GM23338 (cell line): ENCODE measurements around the gene PFKFB2. TPM values are rescaled to one million over a fixed set of nuclear protein-coding genes. Genes with fewer than 3 reads are reported as not detected.

Experiments used
- ATAC-seq: fragments of 200-7000 bp; cut with Tn5 transposase; 3 replicates; pipeline ENCODE4 v1.9.1; 2020
- DNase-seq: peaks from one replicate; pipeline ENCODE4 v3.0.0-alpha.2; 2015; ENCODE audit warnings: low spot score
- H2AFZ ChIP-seq: fragments of 200-600 bp; sonication (generic); 2 replicates; pipeline ENCODE4 v1.8.0; 2016; ENCODE audit warnings: antibody characterized with exemption, mild to moderate bottlenecking, moderate library complexity
- H3F3A ChIP-seq: fragments of 200-600 bp; sonication (generic); replicated peaks from 2 replicates; pipeline ENCODE4 v1.8.0; 2017; ENCODE audit warnings: antibody characterized with exemption, mixed run types, low read depth
- H3K27ac ChIP-seq: fragments of 200-600 bp; sonication (generic); 2 replicates; pipeline ENCODE4 v1.6.1; 2016; ENCODE audit warnings: low read depth
- H3K27me3 ChIP-seq: fragments of 200-600 bp; sonication (generic); 2 replicates; pipeline ENCODE4 v1.8.0; 2016; ENCODE audit warnings: mild to moderate bottlenecking, mixed run types, moderate library complexity; ENCODE audit not compliant: insufficient read depth
- H3K36me3 ChIP-seq: fragments of 200-600 bp; sonication (generic); 2 replicates; pipeline ENCODE4 v1.8.0; 2016; ENCODE audit warnings: mild to moderate bottlenecking; ENCODE audit not compliant: insufficient read depth
- H3K4me1 ChIP-seq: fragments of 200-600 bp; sonication (generic); 2 replicates; pipeline ENCODE4 v1.8.0; 2016; ENCODE audit warnings: mild to moderate bottlenecking, moderate library complexity; ENCODE audit not compliant: insufficient read depth
- H3K4me2 ChIP-seq: fragments of 200-600 bp; sonication (generic); 2 replicates; pipeline ENCODE4 v1.7.1; 2017; ENCODE audit warnings: mixed run types
- H3K4me3 ChIP-seq: fragments of 200-600 bp; sonication (generic); 2 replicates; pipeline ENCODE4 v1.6.1; 2016; ENCODE audit warnings: mixed run types
- H3K79me2 ChIP-seq: fragments of 200-600 bp; sonication (generic); replicated peaks from 2 replicates; pipeline ENCODE4 v1.8.0; 2017; ENCODE audit warnings: mild to moderate bottlenecking; ENCODE audit not compliant: insufficient read depth
- H3K9me2 ChIP-seq: fragments of 200-600 bp; sonication (generic); 2 replicates; pipeline ENCODE4 v1.8.0; 2017; ENCODE audit not compliant: insufficient read depth
- H4K20me1 ChIP-seq: fragments of 200-600 bp; sonication (generic); replicated peaks from 2 replicates; pipeline ENCODE4 v1.8.0; 2017; ENCODE audit warnings: mild to moderate bottlenecking; ENCODE audit not compliant: insufficient read depth
- H3K27ac Mint-ChIP-seq: 2 replicates; pipeline ENCODE4 v1.8.0; 2020; ENCODE audit warnings: inconsistent platforms, mild to moderate bottlenecking, moderate library complexity, mixed read lengths
- H3K27me3 Mint-ChIP-seq: 3 replicates; pipeline ENCODE4 v1.8.0; 2022; ENCODE audit warnings: low read depth, mild to moderate bottlenecking, moderate library complexity, mixed read lengths, inconsistent platforms; ENCODE audit not compliant: insufficient read depth, poor library complexity
- H3K36me3 Mint-ChIP-seq: 3 replicates; pipeline ENCODE4 v1.8.0; 2021; ENCODE audit warnings: low read depth, mild to moderate bottlenecking, inconsistent platforms, moderate library complexity, mixed read lengths
- H3K4me1 Mint-ChIP-seq: 3 replicates; pipeline ENCODE4 v1.8.0; 2020; ENCODE audit warnings: mild to moderate bottlenecking, inconsistent platforms, mixed read lengths
- H3K4me3 Mint-ChIP-seq: 3 replicates; pipeline ENCODE4 v1.8.0; 2021; ENCODE audit warnings: moderate library complexity, mild to moderate bottlenecking, inconsistent platforms, mixed read lengths
- H3K9me3 Mint-ChIP-seq: 3 replicates; pipeline ENCODE4 v1.8.0; 2020; ENCODE audit warnings: moderate library complexity, mild to moderate bottlenecking, inconsistent platforms, mixed read lengths
- EZH2 ChIP-seq: fragments of 200-600 bp; sonication (generic); IDR thresholded peaks from one replicate; pipeline ENCODE4 v1.8.0; 2017; ENCODE audit warnings: antibody characterized with exemption, mild to moderate bottlenecking, low read depth; ENCODE audit not compliant: unreplicated experiment
- EZH2phosphoT487 ChIP-seq: fragments of 200-600 bp; sonication (generic); IDR thresholded peaks from one replicate; pipeline ENCODE4 v1.8.1; 2018; ENCODE audit warnings: antibody characterized with exemption; ENCODE audit not compliant: unreplicated experiment
- STAT1 ChIP-seq: IDR thresholded peaks from one replicate; pipeline ENCODE4 v1.6.1; 2016; ENCODE audit warnings: antibody characterized with exemption; ENCODE audit not compliant: unreplicated experiment
- polyA plus RNA-seq: library from polyadenylated mRNA; unstranded; fragments of >200 nt; fragmentation: Nextera tagmentation; extraction: Ambion mirVana; gene quantifications from 2 replicates; pipeline ENCODE4 v1.2.1, GENCODE V29; 2016
- total RNA-seq: library from RNA; depleted of rRNA; stranded (reverse); fragments of >200 nt; shearing (Covaris generic); gene quantifications from 2 replicates; pipeline ENCODE4 v1.2.3, GENCODE V29; 2014
- TF ChIP-seq, protein P1 (sequence below): IDR thresholded peaks from one replicate; pipeline ENCODE4 v1.6.1; 2018; ENCODE audit warnings: antibody characterized with exemption; ENCODE audit not compliant: unreplicated experiment
- TF ChIP-seq, protein P2 (sequence below), 2 experiments: fragments of 200-600 bp in 1 of 2; sonication (generic) in 1 of 2; conservative IDR thresholded peaks; 2 replicates each; pipeline versions ENCODE4 v1.5.1 to v1.6.1; 2016 to 2017; ENCODE audit warnings: antibody characterized with exemption in 2 of 2, low read depth in 2 of 2, mild to moderate bottlenecking in 2 of 2, moderate library complexity in 1 of 2
- TF ChIP-seq, protein P3 (sequence below): fragments of 250-450 bp; sonication (Bioruptor Pico); IDR thresholded peaks from 2 replicates; pipeline ENCODE4 v1.5.0; 2020; ENCODE audit warnings: mild to moderate bottlenecking, moderate library complexity

Gene PFKFB2
- total and polyA plus RNA-seq, 2 experiments from 2014 or later, result 4.9 to 14.8 TPM

DNA sequence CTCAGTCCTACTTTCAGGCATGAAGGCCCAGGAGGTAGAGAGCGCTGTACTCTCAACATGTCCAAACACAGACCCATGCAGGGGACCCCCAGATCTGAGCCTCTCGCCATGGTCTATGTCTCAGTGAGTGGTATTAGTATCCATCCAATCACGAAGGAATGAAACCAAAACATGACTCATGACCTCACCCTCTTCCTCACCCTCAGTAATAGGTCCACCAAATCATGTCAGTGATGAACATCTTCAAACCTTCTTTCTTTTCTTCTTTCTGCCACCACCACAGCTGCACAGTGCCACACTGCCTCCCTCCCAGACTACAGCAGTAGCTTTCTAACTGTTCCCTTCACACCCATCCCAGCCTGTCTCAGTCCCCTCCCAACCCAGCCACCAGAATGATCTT is 37.3 kb upstream of the PFKFB2 start:
- Mint-ChIP-seq H3K27me3 (peaks cover 3% of the 10 kb centered on the region), H3K36me3 (no peaks in the 10 kb centered on the region), H3K4me1 (no peaks in the 10 kb centered on the region), H3K9me3 (no peaks in the 10 kb centered on the region), H3K4me3 (no peak overlapping the region), H3K27ac (no peak overlapping the region)
- no peak overlapping the region for H3K4me2 ChIP-seq
- peaks cover 11% of the 10 kb centered on the region; the same call in 1 of the 2 replicates for H3K9me2 ChIP-seq
- DNase-seq (no peak), ATAC-seq (no peak)
- H3K27ac ChIP-seq, result no peak overlapping the region
- no peaks in the 10 kb centered on the region for H3F3A ChIP-seq
- no peaks in the 10 kb centered on the region for H3K36me3 ChIP-seq
- H4K20me1 ChIP-seq, result no peaks in the 10 kb centered on the region; the same call in 1 of the 2 replicates
- H2AFZ ChIP-seq, result no peak overlapping the region
- no peaks in the 10 kb centered on the region for H3K79me2 ChIP-seq
- TF ChIP-seq, protein P1, sequence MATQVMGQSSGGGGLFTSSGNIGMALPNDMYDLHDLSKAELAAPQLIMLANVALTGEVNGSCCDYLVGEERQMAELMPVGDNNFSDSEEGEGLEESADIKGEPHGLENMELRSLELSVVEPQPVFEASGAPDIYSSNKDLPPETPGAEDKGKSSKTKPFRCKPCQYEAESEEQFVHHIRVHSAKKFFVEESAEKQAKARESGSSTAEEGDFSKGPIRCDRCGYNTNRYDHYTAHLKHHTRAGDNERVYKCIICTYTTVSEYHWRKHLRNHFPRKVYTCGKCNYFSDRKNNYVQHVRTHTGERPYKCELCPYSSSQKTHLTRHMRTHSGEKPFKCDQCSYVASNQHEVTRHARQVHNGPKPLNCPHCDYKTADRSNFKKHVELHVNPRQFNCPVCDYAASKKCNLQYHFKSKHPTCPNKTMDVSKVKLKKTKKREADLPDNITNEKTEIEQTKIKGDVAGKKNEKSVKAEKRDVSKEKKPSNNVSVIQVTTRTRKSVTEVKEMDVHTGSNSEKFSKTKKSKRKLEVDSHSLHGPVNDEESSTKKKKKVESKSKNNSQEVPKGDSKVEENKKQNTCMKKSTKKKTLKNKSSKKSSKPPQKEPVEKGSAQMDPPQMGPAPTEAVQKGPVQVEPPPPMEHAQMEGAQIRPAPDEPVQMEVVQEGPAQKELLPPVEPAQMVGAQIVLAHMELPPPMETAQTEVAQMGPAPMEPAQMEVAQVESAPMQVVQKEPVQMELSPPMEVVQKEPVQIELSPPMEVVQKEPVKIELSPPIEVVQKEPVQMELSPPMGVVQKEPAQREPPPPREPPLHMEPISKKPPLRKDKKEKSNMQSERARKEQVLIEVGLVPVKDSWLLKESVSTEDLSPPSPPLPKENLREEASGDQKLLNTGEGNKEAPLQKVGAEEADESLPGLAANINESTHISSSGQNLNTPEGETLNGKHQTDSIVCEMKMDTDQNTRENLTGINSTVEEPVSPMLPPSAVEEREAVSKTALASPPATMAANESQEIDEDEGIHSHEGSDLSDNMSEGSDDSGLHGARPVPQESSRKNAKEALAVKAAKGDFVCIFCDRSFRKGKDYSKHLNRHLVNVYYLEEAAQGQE, result no peak
- TF ChIP-seq STAT1 (no peak), EZH2phosphoT487 (no peak), EZH2 (no peak)
- TF ChIP-seq, protein P2, sequence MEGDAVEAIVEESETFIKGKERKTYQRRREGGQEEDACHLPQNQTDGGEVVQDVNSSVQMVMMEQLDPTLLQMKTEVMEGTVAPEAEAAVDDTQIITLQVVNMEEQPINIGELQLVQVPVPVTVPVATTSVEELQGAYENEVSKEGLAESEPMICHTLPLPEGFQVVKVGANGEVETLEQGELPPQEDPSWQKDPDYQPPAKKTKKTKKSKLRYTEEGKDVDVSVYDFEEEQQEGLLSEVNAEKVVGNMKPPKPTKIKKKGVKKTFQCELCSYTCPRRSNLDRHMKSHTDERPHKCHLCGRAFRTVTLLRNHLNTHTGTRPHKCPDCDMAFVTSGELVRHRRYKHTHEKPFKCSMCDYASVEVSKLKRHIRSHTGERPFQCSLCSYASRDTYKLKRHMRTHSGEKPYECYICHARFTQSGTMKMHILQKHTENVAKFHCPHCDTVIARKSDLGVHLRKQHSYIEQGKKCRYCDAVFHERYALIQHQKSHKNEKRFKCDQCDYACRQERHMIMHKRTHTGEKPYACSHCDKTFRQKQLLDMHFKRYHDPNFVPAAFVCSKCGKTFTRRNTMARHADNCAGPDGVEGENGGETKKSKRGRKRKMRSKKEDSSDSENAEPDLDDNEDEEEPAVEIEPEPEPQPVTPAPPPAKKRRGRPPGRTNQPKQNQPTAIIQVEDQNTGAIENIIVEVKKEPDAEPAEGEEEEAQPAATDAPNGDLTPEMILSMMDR (conservative IDR thresholded peaks at IDR 0.05; ENCODE audit: low read depth in 2 of 2), result no peak
- TF ChIP-seq, protein P3, sequence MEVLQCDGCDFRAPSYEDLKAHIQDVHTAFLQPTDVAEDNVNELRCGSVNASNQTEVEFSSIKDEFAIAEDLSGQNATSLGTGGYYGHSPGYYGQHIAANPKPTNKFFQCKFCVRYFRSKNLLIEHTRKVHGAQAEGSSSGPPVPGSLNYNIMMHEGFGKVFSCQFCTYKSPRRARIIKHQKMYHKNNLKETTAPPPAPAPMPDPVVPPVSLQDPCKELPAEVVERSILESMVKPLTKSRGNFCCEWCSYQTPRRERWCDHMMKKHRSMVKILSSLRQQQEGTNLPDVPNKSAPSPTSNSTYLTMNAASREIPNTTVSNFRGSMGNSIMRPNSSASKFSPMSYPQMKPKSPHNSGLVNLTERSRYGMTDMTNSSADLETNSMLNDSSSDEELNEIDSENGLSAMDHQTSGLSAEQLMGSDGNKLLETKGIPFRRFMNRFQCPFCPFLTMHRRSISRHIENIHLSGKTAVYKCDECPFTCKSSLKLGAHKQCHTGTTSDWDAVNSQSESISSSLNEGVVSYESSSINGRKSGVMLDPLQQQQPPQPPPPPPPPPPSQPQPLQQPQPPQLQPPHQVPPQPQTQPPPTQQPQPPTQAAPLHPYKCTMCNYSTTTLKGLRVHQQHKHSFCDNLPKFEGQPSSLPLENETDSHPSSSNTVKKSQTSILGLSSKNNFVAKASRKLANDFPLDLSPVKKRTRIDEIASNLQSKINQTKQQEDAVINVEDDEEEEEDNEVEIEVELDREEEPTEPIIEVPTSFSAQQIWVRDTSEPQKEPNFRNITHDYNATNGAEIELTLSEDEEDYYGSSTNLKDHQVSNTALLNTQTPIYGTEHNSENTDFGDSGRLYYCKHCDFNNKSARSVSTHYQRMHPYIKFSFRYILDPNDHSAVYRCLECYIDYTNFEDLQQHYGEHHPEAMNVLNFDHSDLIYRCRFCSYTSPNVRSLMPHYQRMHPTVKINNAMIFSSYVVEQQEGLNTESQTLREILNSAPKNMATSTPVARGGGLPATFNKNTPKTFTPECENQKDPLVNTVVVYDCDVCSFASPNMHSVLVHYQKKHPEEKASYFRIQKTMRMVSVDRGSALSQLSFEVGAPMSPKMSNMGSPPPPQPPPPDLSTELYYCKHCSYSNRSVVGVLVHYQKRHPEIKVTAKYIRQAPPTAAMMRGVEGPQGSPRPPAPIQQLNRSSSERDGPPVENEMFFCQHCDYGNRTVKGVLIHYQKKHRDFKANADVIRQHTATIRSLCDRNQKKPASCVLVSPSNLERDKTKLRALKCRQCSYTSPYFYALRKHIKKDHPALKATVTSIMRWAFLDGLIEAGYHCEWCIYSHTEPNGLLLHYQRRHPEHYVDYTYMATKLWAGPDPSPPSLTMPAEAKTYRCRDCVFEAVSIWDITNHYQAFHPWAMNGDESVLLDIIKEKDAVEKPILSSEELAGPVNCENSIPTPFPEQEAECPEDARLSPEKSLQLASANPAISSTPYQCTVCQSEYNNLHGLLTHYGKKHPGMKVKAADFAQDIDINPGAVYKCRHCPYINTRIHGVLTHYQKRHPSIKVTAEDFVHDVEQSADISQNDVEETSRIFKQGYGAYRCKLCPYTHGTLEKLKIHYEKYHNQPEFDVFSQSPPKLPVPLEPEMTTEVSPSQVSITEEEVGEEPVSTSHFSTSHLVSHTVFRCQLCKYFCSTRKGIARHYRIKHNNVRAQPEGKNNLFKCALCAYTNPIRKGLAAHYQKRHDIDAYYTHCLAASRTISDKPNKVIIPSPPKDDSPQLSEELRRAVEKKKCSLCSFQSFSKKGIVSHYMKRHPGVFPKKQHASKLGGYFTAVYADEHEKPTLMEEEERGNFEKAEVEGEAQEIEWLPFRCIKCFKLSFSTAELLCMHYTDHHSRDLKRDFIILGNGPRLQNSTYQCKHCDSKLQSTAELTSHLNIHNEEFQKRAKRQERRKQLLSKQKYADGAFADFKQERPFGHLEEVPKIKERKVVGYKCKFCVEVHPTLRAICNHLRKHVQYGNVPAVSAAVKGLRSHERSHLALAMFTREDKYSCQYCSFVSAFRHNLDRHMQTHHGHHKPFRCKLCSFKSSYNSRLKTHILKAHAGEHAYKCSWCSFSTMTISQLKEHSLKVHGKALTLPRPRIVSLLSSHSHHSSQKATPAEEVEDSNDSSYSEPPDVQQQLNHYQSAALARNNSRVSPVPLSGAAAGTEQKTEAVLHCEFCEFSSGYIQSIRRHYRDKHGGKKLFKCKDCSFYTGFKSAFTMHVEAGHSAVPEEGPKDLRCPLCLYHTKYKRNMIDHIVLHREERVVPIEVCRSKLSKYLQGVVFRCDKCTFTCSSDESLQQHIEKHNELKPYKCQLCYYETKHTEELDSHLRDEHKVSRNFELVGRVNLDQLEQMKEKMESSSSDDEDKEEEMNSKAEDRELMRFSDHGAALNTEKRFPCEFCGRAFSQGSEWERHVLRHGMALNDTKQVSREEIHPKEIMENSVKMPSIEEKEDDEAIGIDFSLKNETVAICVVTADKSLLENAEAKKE (CRISPR knock-in tag), result no peak
- no peaks in the 10 kb centered on the region for H3K27me3 ChIP-seq
- no peaks in the 10 kb centered on the region for H3K4me1 ChIP-seq
- no peak overlapping the region for H3K4me3 ChIP-seq
